ENCODE results near the gene COL5A2.

DNA sequence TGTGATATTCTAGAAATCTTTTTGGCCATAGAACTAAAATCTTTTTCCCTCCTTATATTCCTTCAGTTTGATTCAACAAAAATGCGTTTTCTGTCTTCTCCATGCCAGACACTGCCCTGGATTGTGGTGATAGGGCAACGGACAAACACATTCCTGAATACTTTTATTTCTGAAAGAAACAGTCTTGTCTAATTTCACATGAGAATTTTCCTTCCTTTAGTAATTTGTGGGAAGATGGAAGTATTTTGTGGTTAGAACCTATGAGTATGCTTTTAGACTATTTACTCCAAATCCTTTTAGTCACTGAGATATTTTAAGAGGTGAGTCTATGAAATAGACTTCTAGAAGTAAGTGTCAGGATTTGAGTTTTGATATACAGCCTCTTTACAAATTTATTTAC, 49.6 kb downstream of the COL5A2 start:
- TF ChIP-seq BHLHE40 (IDR thresholded peaks at IDR 0.05; ENCODE audit: borderline replicate concordance) (no peak), FOXA1 (IDR thresholded peaks at IDR 0.05) (no peak)
